ENCODE measurements around the gene PCDHGB3.
"Not testable (repeated sequence)": the region's sequence is repeated elsewhere in the genome, so short reads cannot be mapped to it uniquely, and the experiment has no call there.

GRCh38 chr5:141394401-141395187 is 24.6 kb downstream of the PCDHGB3 start:
- not testable (repeated sequence) for TF ChIP-seq CTCF, POLR2A (IDR thresholded peaks at IDR 0.05)
